DOHH2 (cell line): ENCODE measurements around the gene PPT2.

Experiments
- H3F3A ChIP-seq: fragments of 200-600 bp; sonication (generic), shearing (Covaris generic); 2 replicates; pipeline ENCODE4 v1.6.0; 2016; ENCODE audit warnings: antibody characterized with exemption, mild to moderate bottlenecking; ENCODE audit not compliant: control insufficient read depth, insufficient read depth
- H3K27ac ChIP-seq: fragments of 200-600 bp; sonication (generic); 2 replicates; pipeline ENCODE4 v1.5.1; 2014; ENCODE audit warnings: low read depth, mild to moderate bottlenecking, low read length, moderate library complexity
- H3K27me3 ChIP-seq: fragments of 200-600 bp; sonication (generic); 2 replicates; pipeline ENCODE4 v1.6.1; 2014; ENCODE audit warnings: mild to moderate bottlenecking, low read length, mixed read lengths; ENCODE audit not compliant: control insufficient read depth
- H3K36me3 ChIP-seq: fragments of 200-600 bp; sonication (generic); 2 replicates; pipeline ENCODE4 v1.6.1; 2014; ENCODE audit warnings: mild to moderate bottlenecking, low read length, moderate library complexity, mixed read lengths; ENCODE audit not compliant: control insufficient read depth
- H3K4me1 ChIP-seq: fragments of 200-600 bp; sonication (generic); 2 replicates; pipeline ENCODE4 v1.6.1; 2014; ENCODE audit warnings: mild to moderate bottlenecking, low read length, mixed read lengths; ENCODE audit not compliant: control insufficient read depth
- H3K4me2 ChIP-seq: fragments of 200-600 bp; sonication (generic); 2 replicates; pipeline ENCODE4 v1.6.0; 2014; ENCODE audit warnings: mild to moderate bottlenecking, low read length, moderate library complexity
- H3K4me3 ChIP-seq: fragments of 200-600 bp; sonication (generic); 2 replicates; pipeline ENCODE4 v1.5.1; 2014; ENCODE audit warnings: mild to moderate bottlenecking, low read length, mixed read lengths
- H3K79me2 ChIP-seq: fragments of 200-600 bp; sonication (generic); 2 replicates; pipeline ENCODE4 v1.6.1; 2014; ENCODE audit warnings: mild to moderate bottlenecking, low read length, mixed read lengths; ENCODE audit not compliant: control insufficient read depth
- H3K9me2 ChIP-seq: fragments of 200-600 bp; sonication (generic); replicated peaks from 2 replicates; pipeline ENCODE4 v1.6.1; 2014; ENCODE audit warnings: mild to moderate bottlenecking, low read length, mixed read lengths; ENCODE audit not compliant: control insufficient read depth
- H3K9me3 ChIP-seq: fragments of 200-600 bp; sonication (generic); 2 replicates; pipeline ENCODE4 v1.6.1; 2014; ENCODE audit warnings: antibody characterized with exemption, low read length, mixed read lengths; ENCODE audit not compliant: control insufficient read depth, insufficient read depth
- H4K20me1 ChIP-seq: fragments of 200-600 bp; sonication (generic); 2 replicates; pipeline ENCODE4 v1.6.0; 2014; ENCODE audit warnings: low read depth, mild to moderate bottlenecking, antibody characterized with exemption, low read length, moderate library complexity; ENCODE audit not compliant: control insufficient read depth, insufficient read depth
- EZH2phosphoT487 ChIP-seq: fragments of 200-600 bp; sonication (generic); IDR thresholded peaks from 2 replicates; pipeline ENCODE4 v1.6.1; 2017; ENCODE audit warnings: borderline replicate concordance, mild to moderate bottlenecking, antibody characterized with exemption, low read length, moderate library complexity, mixed read lengths
- TF ChIP-seq, protein P1 (sequence below): fragments of 200-600 bp; sonication (generic); IDR thresholded peaks from one replicate; pipeline ENCODE4 v1.5.1; 2014; ENCODE audit warnings: antibody characterized with exemption, mild to moderate bottlenecking, low read depth, low read length; ENCODE audit not compliant: poor library complexity, severe bottlenecking

The PPT2 gene

DNA sequence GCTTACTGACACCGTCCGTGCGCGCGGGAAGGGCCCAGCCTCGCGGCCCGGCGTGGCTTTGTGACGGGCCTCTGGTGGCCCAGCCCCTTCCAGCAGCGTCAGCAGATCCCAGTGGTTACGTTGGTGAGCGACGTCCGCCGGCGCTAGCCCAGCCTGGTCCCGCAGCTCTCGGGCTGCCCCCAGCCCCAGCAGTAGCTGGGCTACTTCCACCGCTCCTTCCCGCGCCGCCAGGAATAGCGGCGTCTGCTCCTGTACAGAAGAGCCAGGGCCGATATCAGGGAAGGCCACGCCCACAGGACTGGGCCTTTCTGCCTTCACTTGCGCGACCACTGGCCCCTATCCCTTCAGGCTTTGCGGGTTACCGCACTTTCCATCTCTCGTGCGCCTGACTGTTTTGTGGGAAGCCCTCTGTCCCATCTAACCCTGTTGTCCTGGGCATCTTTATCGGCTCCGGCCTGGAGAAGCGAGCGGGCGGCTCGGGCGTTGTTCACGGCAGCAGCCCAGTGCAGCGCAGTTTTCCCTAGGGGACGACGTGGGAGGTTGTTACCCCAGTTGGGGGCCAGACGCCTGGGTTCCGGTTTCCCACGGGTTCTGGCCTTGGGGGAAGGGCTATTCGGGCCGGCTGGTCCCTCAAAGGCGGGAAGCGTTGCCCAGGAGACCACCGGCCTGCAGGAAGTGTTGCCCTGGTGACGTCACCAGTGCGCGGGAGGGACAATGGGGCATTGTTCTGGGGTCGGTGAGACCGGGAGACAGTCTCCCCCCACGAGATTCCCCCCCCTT is 42.2 kb downstream of the PPT2 start:
- H3K9me3 ChIP-seq = no peaks in the 10 kb centered on the region
- peak overlapping the region; percentile 96 for H3K4me2 ChIP-seq
- peaks cover 24% of the 10 kb centered on the region for H3K79me2 ChIP-seq
- H3K4me1 ChIP-seq = peaks cover 58% of the 10 kb centered on the region
- TF ChIP-seq, protein P1, sequence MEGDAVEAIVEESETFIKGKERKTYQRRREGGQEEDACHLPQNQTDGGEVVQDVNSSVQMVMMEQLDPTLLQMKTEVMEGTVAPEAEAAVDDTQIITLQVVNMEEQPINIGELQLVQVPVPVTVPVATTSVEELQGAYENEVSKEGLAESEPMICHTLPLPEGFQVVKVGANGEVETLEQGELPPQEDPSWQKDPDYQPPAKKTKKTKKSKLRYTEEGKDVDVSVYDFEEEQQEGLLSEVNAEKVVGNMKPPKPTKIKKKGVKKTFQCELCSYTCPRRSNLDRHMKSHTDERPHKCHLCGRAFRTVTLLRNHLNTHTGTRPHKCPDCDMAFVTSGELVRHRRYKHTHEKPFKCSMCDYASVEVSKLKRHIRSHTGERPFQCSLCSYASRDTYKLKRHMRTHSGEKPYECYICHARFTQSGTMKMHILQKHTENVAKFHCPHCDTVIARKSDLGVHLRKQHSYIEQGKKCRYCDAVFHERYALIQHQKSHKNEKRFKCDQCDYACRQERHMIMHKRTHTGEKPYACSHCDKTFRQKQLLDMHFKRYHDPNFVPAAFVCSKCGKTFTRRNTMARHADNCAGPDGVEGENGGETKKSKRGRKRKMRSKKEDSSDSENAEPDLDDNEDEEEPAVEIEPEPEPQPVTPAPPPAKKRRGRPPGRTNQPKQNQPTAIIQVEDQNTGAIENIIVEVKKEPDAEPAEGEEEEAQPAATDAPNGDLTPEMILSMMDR = no peak
- peaks cover 14% of the 10 kb centered on the region for H3K36me3 ChIP-seq
- H3K9me2 ChIP-seq = no peaks in the 10 kb centered on the region
- H4K20me1 ChIP-seq = no peaks in the 10 kb centered on the region
- H3K4me3 ChIP-seq = peak overlapping the region; percentile 97
- H3K27me3 ChIP-seq = no peaks in the 10 kb centered on the region
- H3F3A ChIP-seq = peaks cover 26% of the 10 kb centered on the region
- H3K27ac ChIP-seq = peak overlapping the region; percentile 85

DNA sequence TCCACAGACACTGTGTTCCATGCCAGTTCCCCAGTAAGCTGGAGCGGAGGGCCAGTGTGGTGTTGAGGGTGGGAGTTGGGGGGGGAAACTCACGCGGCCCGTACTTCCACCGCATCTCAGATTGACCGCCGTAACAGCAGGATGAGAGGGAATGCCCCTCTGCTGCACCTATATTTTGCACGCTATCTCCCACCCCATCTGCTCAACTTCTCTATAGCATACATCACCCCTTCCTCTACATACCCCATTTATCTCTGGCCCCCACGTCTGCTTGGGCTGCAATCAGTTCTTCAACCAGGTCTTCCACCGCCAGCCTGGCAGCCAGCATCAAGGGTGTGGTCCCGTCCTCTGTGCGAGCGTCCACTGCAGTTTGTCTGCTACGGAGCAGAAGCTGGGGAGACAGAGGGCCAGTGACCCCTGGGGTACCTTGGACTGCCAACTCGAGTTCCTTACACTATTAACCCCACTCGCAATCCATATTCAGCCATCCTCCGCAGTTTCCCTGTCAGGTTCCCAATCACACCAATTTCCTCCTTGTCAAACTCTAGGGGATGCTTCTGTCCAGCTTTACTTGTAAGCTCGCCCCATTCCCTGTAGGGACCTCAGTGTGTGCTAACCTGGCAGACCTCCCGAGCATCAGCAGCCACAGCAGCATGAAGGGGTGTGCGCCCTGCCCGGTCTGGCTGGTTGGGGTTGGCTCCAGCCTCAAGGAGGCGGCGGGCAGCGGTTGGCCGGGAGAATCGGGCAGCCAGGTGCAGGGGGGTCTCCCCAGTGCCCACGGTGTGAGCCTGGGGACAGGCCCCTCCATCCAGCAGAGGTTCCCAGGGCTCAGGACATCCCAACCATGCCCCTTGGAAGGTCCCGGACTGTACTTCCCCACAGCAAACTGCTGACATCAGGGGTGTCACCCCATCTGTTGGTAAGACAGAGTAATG is 43.0 kb downstream of the PPT2 start:
- H3K9me2 ChIP-seq = no peaks in the 10 kb centered on the region
- peak overlapping the region; percentile 97 for H3K4me3 ChIP-seq
- peaks cover 50% of the 10 kb centered on the region for H3K4me1 ChIP-seq
- no peaks in the 10 kb centered on the region for H3K27me3 ChIP-seq
- TF ChIP-seq, protein P1 = peak; percentile 20
- no peak for TF ChIP-seq EZH2phosphoT487
- H3F3A ChIP-seq = peaks cover 24% of the 10 kb centered on the region
- H4K20me1 ChIP-seq = no peaks in the 10 kb centered on the region
- H3K27ac ChIP-seq = peak overlapping the region; percentile 85
- H3K36me3 ChIP-seq = peaks cover 7% of the 10 kb centered on the region
- no peaks in the 10 kb centered on the region for H3K9me3 ChIP-seq
- H3K79me2 ChIP-seq = peaks cover 15% of the 10 kb centered on the region
- H3K4me2 ChIP-seq = peak overlapping the region; percentile 96

GRCh38 chr6:32198345-32198696 is 44.4 kb downstream of the PPT2 start:
- Histone ChIP-seq H3K4me3 (no peak overlapping the region), H3K9me2 (no peaks in the 10 kb centered on the region), H3K79me2 (peaks cover 6% of the 10 kb centered on the region), H3K9me3 (no peaks in the 10 kb centered on the region), H3F3A (peaks cover 23% of the 10 kb centered on the region), H4K20me1 (no peaks in the 10 kb centered on the region), H3K4me2 (no peak overlapping the region), H3K36me3 (peaks cover 3% of the 10 kb centered on the region; the same call in 1 of the 2 replicates), H3K4me1 (peaks cover 43% of the 10 kb centered on the region), H3K27ac (no peak overlapping the region), H3K27me3 (no peaks in the 10 kb centered on the region)
- TF ChIP-seq, protein P1 = no peak
- no peak for TF ChIP-seq EZH2phosphoT487
